Stimulated activated CD4-positive, alpha-beta T cell treated with anti-CD3 and anti-CD28 coated beads, Interleukin-1b, Interleukin-23, amount 100 ng/mL, for 1 hour (primary cell): ENCODE measurements around the gene PHLDB3.
"Not testable (repeated sequence)": the region's sequence is repeated elsewhere in the genome, so short reads cannot be mapped to it uniquely, and the experiment has no call there.

Experiments used
- DNase-seq, 2 donors: peaks; one replicate each; pipeline ENCODE4 v3.0.0-alpha.2; 2020; ENCODE audit warnings: low read depth in 2 of 2

The PHLDB3 gene

DNA sequence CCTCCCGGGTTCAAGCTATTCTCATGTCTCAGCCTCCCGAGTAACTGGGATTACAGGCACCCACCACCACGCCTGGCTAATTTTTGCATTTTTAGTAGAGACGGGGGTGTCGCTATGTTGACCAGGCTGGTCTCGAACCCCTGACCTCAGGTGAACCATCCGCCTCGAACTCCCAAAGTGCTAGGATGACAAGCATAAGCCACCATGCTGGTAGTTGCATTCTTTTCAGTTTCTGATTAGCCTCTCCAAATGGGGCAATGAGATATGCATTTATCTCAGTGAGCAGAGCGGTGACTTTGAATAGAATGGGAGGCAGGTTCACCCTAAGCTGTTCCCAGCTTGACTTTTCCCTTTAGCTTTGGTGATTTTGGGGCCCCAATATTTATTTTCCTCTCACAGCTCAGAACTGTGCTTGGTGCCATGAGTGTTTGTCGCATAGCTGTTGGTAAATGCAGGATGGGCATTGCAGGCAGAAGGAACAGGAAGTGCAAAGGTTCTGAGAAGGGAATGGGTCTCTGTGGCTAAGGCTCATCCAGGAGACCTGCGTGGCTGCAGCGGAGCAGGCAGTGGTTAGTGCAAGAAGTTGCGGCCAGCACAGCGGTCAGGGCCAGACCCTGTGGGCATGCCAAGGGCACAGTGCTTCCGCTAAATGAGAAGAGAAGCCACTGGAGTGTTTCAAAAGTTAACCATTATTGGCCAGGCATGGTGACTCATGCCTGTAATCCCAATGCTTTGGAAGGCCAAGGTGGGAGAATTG lies 59.8 kb downstream of the PHLDB3 start:
- no peak for DNase-seq

DNA sequence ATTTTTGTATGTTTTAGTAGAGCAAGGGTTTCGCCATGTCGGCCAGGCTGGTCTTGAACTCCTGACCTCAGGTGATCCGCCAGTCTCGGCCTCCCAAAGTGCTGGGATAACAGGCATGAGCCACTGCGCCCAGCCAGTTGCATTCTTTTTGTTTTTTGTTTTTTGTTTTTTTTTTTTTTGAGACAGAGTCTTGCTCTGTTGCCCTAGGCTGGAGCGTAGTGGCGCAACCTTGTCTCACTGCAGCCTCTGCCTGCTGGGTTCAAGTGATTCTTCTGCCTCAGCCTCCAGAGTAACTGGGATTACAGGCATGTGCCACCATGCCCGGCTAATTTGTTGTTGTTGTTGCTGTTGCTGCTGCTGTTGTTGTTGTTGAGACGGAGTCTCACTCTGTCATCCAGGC lies 60.5 kb downstream of the PHLDB3 start:
- DNase-seq, result not testable (repeated sequence)

DNA sequence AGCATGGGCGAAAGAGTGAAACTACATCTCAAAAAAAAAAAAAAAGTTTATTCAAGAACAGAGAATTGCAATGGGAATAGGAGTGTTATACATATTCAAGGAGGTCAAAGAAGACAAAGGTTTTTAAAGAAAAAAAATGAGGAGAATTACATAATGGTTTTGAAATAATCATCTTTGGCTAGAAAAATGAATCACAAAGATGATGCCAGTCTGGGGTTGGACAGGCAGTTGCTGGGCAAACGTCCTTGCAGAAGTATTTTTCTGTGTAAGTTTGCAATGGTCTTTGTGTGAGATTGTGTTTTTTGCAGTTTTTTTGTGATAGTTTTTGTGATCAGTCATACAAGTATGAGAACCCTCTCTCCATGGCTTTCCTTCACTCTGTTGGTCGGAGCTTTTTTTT lies 62.8 kb downstream of the PHLDB3 start:
- DNase-seq, result no peak

DNA sequence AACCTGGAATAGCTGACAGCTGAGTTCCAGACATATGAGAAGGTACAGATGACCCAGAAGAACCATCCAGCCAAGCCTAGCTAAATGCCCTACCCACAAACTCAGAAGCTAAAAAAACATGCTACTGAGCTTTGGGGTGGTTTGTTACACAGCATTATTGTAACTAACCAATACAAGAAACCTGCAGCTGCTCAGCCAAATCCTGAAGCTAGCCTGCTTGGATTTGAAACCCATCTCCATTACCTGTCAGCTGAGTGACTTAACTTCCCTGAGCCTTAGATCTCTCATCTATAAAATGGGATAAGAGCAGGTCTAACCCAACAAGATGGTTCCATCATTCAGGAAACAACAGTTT lies 64.9 kb downstream of the PHLDB3 start:
- DNase-seq, result no peak

DNA sequence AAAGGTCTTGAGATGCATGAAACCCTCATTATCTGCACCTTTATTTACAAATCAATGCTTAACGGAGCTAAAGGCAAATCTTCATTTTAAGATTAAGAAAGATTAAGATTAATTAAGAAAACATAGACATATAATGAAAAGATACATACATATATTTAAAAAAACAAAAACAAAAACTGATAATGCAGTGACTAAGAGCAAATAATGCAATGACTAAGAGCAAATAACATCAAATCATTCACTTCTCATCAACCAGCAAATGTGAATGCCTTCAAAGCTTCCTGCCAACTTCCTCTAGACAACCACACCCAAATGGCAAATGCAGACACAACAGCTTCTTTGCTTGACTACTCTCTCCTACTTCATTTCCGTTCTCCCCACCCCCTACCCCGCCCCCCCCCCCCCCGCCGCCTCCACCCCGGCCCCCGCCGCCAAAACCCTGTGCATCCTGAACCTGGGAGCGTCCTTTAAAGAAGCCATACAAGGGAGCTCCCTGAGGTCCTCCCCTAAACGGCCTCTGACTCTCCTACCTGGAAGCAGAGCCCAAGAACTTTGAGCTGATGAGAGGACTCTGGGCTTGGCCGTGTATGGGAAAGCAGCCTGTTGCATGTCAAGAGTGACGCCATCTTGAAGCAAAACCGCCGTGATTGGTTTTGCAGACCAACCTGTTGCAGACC lies 65.4 kb downstream of the PHLDB3 start:
- peak in 1 of 2 donors; percentile 18 for DNase-seq

DNA sequence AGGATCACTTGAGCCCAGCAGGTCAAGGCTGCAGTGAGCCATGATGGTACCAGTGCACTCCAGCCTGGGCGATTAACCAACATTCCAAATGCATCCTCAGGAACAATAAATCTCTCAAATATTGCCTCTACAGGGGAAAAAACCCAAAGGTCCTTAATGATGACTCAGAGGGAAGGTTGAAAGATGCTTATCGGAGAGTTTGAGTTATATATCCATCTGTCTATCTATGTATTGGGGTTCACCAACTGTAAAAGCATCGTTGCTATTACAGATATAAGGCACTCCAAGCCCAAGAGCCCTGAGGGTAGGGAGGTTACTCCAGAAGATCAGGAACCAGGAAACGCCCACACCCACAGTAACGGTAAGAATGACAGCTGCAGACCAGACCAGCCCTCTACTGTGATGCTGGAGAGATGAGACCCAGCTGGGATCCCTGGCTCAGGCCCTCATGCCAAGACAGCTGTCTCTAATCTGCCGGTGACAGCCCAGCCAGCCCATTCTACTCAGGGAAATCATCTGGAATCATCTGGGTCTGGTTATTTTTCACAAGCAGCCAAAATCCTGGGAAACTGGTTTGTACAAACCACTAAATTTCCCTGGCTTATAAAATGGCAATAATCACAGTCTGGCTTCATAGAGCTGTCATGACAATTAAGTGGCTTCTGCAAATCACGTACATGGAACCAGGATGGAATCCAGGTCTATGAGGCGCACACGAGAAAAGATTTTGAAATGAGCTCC lies 66.1 kb downstream of the PHLDB3 start:
- DNase-seq, result no peak

DNA sequence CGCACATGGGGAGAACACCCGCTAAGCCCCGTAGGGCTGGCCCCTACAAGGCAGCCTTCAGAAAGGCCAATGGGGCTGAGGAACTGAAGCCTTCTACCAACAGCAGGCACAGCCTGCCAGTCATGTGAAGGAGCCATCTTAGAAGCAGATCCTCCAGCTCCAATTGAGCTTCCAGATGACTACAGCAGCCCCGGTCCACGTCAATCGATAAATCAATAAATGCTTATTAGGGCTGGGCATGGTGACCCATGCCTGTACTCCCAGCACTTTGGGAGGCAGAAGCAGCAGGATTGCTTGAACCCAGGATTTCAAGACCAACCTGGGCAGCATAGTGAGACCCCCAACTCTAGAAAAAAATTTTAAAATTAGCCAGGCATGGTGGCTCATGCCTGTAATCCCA lies 66.8 kb downstream of the PHLDB3 start:
- DNase-seq, result no peak

DNA sequence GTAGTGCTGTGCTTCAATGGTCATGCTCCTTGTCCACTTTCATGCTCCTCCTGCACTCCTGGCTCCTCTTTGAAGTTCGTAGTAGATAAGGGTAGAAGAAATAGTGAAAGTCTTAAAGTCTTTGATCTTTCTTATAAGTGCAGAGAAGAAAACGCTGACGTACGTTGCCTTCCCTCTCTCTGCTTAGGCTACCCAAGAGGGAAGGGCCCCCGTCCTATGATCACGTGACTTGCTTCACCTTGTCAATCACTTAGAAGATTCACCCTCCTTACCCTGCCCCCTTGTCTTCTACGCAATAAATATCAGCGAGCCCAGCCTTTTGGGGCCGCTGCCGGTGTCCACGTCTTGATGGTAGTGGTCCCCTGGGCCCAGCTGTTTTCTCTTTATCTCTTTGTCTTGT lies 67.3 kb downstream of the PHLDB3 start:
- not testable (repeated sequence) for DNase-seq

DNA sequence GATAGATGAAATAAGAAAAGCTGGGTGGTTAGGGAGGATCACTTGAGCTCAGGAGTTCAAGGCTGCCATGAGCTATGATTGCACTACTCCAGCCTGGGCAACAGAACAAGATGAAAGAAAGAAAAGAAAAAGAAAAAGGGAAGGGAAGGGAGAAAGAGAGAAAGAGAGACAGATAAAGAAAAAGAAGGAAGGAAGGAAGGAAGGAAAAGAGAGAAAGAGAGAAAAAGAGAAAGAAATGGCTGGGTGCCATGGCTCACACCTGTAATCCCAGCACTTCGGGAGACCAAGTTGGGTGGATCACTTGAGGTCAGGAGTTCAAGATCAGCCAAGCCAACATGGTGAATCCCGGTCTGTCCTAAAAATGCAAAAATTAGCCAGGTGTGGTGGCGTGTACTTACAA lies 68.8 kb downstream of the PHLDB3 start:
- no peak for DNase-seq

DNA sequence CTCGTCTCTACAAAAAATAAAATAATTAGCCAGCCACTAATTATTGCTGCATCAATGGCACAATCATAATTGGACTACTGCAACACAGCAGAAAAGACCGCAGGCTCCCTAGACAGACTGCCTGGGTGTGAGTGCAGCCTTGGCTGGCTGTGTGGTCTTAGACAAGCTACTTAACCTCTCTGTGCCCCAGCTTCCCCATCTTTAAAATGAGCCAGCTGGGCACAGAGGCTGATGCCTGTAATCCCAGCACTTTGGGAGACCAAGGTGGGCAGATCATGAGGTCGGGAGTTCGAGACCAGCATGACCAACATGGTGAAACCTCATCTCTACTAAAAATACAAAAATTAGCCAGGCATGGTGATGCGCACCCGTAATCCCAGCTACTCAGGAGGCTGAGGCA lies 70.9 kb downstream of the PHLDB3 start:
- no peak for DNase-seq

GRCh38 chr19:43433358-43433673 lies 71.2 kb downstream of the PHLDB3 start:
- DNase-seq, result no peak

GRCh38 chr19:43430976-43431375 lies 73.6 kb downstream of the PHLDB3 start:
- no peak for DNase-seq

GRCh38 chr19:43430142-43430710 lies 74.3 kb downstream of the PHLDB3 start:
- no peak for DNase-seq

DNA sequence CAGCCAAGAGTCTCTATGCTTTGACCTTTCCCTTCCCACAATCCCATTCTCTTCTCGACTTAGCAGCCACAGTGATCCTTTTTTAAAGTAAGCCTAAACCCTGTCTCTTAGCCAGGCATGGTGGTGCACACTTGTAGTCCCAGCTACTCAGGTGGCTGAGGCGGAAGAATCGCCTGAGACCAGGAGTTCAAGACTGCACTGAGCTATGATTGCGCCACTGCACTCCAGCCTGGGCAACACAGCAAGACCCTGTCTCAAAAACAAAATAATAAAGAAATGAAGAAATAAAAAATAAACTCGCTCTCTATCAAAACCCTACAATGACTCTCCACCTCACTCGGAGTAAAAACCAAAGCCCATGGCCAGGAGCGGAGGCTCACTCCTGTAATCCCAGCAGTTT lies 75.2 kb downstream of the PHLDB3 start:
- DNase-seq, result no peak

GRCh38 chr19:43425567-43426392 lies 78.8 kb downstream of the PHLDB3 start:
- no peak for DNase-seq
